Stomach smooth muscle (tissue), 2 donors: ENCODE results near the gene UBE3A.
"Not testable (repeated sequence)": the region's sequence is repeated elsewhere in the genome, so short reads cannot be mapped to it uniquely, and the experiment has no call there.

Experiments
- H3K27ac ChIP-seq: one replicate; pipeline ENCODE4 v1.7.0; 2013; ENCODE audit warnings: mild to moderate bottlenecking, low read length, inconsistent platforms
- H3K27me3 ChIP-seq, 2 donors: one replicate each; pipeline ENCODE4 v1.7.0; 2013; ENCODE audit warnings: low read length in 2 of 2; ENCODE audit not compliant: insufficient read depth in 2 of 2, control insufficient read depth in 1 of 2
- H3K36me3 ChIP-seq, 2 donors: one replicate each; pipeline ENCODE4 v1.7.0; 2013; ENCODE audit warnings: low read length in 2 of 2; ENCODE audit not compliant: control insufficient read depth in 2 of 2, insufficient read depth in 2 of 2
- H3K4me1 ChIP-seq: one replicate; pipeline ENCODE4 v1.7.0; 2013; ENCODE audit warnings: low read length; ENCODE audit not compliant: control insufficient read depth, insufficient read depth
- H3K4me3 ChIP-seq, 2 donors: one replicate each; pipeline ENCODE4 v1.7.0; 2013; ENCODE audit warnings: low read length in 2 of 2
- H3K9ac ChIP-seq, 2 donors: one replicate each; pipeline ENCODE4 v1.7.0; 2013; ENCODE audit warnings: low read length in 2 of 2, mild to moderate bottlenecking in 1 of 2
- H3K9me3 ChIP-seq, 2 donors: one replicate each; pipeline ENCODE4 v1.7.0; 2013; ENCODE audit warnings: low read length in 2 of 2; ENCODE audit not compliant: control insufficient read depth in 2 of 2
- donor health status: healthy.
- donor health status: Pancreatic carcinoma.

UBE3A gene

DNA sequence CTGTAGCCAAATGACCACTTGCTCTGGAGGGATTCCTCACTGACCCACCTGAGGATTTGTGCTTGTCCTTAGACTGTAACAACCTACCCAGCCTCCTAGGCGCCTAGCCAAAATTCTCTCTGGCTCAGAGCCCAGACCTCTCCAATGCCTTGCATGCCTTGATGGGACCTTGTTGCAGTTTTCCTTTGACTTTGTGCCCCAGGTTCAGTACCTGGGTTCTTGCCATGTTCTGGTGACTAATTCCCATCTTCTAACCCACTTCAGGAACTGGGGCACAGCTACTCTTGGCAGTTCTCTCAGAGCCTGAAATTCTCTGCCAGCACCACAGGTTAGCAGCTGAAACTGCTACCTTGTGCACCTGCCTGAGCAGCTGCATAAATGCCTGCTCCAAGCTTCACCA, 27.0 kb upstream of the UBE3A start:
- no peak overlapping the region for H3K9ac ChIP-seq
- H3K36me3 ChIP-seq: no peaks in the 10 kb centered on the region
- H3K27ac ChIP-seq: no peak overlapping the region
- no peak overlapping the region for H3K4me3 ChIP-seq
- H3K9me3 ChIP-seq: no peaks in the 10 kb centered on the region
- H3K4me1 ChIP-seq: no peaks in the 10 kb centered on the region
- H3K27me3 ChIP-seq: no peaks in the 10 kb centered on the region

- Histone ChIP-seq H3K4me3 (no peak overlapping the region), H3K9ac (no peak overlapping the region), H3K4me1 (no peaks in the 10 kb centered on the region), H3K36me3 (no peaks in the 10 kb centered on the region), H3K27me3 (no peaks in the 10 kb centered on the region), H3K27ac (no peak overlapping the region), H3K9me3 (no peaks in the 10 kb centered on the region)
These were observed 26.0 kb upstream of the UBE3A start for GRCh38 chr15:25464784-25465183.

DNA sequence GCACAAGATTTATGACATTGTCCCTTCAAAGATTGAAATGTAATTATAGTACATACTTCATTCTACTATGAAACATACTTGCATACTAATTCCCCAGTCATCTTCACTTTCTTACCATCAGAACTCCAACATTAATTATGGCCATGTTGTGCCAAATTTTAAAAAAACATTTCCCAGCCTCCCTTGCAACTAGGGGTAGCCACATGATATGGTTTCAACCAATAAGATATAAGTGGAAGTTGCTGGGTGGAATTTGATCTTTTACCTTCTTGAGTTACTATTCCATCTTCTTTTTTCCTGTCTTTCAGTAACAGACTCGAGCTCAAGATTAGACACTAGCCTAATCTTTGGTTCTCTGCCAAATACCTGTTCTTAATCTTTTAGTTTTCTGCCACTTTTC, 25.6 kb upstream of the UBE3A start:
- H3K9me3 ChIP-seq: no peaks in the 10 kb centered on the region
- H3K9ac ChIP-seq: no peak overlapping the region
- H3K27ac ChIP-seq: no peak overlapping the region
- no peak overlapping the region for H3K4me3 ChIP-seq
- no peaks in the 10 kb centered on the region for H3K36me3 ChIP-seq
- no peaks in the 10 kb centered on the region for H3K27me3 ChIP-seq
- H3K4me1 ChIP-seq: no peaks in the 10 kb centered on the region

DNA sequence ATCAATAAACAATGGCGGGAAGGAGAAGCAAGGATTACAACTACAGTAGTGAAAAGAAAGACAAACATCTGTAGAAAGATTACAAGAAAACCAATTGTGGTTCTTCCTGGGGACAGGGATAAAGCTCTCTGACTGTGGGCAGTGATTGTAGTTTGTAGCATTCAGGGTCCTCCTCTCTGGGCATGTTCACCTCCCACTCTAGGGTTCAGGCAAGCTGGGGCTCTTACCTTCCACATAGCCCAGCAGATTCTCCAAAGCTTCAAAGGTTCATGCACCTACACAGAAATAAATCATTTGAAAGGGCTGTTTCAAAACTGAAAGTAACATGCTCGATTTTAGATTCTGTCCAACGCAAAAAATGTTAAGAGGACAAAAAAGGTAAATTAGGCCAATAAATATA, 17.4 kb upstream of the UBE3A start:
- no peak overlapping the region for H3K9ac ChIP-seq

DNA sequence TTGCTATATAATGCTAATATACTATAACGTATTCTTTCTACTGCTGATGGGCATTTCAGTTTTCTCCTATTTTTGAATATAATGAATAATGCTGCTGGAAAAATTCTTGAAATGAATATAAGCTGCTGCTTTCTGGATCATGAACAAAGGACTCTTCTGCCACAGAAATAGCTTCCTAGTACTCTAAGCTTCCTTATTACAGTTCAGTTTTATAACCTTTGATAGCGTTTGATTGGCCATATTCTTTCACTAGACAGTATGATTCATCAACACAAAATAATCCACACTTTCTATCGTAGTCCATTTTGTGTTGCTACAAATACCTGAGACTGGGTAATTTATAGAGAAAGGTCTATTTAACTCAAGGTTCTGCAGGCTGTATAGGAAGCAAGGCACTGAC, 16.4 kb upstream of the UBE3A start:
- Histone ChIP-seq H3K27ac (no peak overlapping the region), H3K4me3 (no peak overlapping the region), H3K9me3 (peaks cover 3 to 7% of the 10 kb centered on the region in 2 donors), H3K27me3 (no peaks in the 10 kb centered on the region), H3K4me1 (no peaks in the 10 kb centered on the region), H3K36me3 (no peaks in the 10 kb centered on the region), H3K9ac (no peak overlapping the region)

More for the DNA sequence above, 17.4 kb upstream of the UBE3A start:
- H3K4me3 ChIP-seq: no peak overlapping the region
- no peaks in the 10 kb centered on the region for H3K36me3 ChIP-seq
- H3K9me3 ChIP-seq: peaks cover 3% of the 10 kb centered on the region in 2 donors
- H3K27ac ChIP-seq: no peak overlapping the region
- H3K4me1 ChIP-seq: no peaks in the 10 kb centered on the region
- no peaks in the 10 kb centered on the region for H3K27me3 ChIP-seq

DNA sequence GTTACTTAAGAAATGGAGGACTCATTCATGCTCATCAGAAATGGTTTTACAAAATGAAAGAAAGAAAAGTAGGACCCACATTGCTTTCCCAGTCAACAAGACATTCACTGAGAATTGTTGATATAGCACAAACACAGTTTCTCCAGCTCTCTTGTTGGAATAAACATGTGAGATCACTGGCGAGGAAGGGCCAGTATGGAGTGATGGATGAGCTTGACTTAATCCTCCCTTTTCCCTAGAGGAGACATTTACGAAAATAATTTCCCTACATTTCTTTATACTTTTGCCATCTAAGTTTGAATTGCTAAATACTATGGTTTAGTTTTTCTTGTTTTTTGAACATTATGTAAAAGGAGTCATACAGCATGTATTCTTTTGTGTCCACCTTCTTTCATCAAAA, 15.9 kb upstream of the UBE3A start:
- Histone ChIP-seq H3K27me3 (no peaks in the 10 kb centered on the region), H3K27ac (no peak overlapping the region), H3K36me3 (no peaks in the 10 kb centered on the region), H3K4me1 (no peaks in the 10 kb centered on the region), H3K4me3 (no peak overlapping the region), H3K9me3 (peaks cover 3 to 7% of the 10 kb centered on the region in 2 donors), H3K9ac (no peak overlapping the region)

GRCh38 chr15:25453246-25453645, 14.4 kb upstream of the UBE3A start:
- H3K4me1 ChIP-seq, H3K36me3 ChIP-seq, H3K27ac ChIP-seq, H3K4me3 ChIP-seq, H3K9me3 ChIP-seq, H3K9ac ChIP-seq, H3K27me3 ChIP-seq: not testable (repeated sequence)

- H3K9ac ChIP-seq: no peak overlapping the region
- no peaks in the 10 kb centered on the region for H3K4me1 ChIP-seq
- H3K4me3 ChIP-seq: no peak overlapping the region
- H3K9me3 ChIP-seq: peaks cover 3 to 7% of the 10 kb centered on the region in 2 donors
- H3K27me3 ChIP-seq: no peaks in the 10 kb centered on the region
- no peak overlapping the region for H3K27ac ChIP-seq
- no peaks in the 10 kb centered on the region for H3K36me3 ChIP-seq
These were observed 12.7 kb upstream of the UBE3A start for GRCh38 chr15:25451501-25451900.

GRCh38 chr15:25450163-25450562, 11.3 kb upstream of the UBE3A start:
- Histone ChIP-seq H3K4me3 (no peak overlapping the region), H3K9me3 (peaks cover 3 to 7% of the 10 kb centered on the region in 2 donors), H3K27me3 (no peaks in the 10 kb centered on the region), H3K27ac (no peak overlapping the region), H3K36me3 (no peaks in the 10 kb centered on the region), H3K4me1 (no peaks in the 10 kb centered on the region), H3K9ac (no peak overlapping the region)

GRCh38 chr15:25446076-25446475, 7.3 kb upstream of the UBE3A start:
- Histone ChIP-seq H3K36me3 (no peaks in the 10 kb centered on the region), H3K9me3 (peaks cover 0 to 3% of the 10 kb centered on the region in 2 donors), H3K27me3 (no peaks in the 10 kb centered on the region), H3K4me3 (no peak overlapping the region), H3K4me1 (no peaks in the 10 kb centered on the region), H3K9ac (no peak overlapping the region), H3K27ac (no peak overlapping the region)

DNA sequence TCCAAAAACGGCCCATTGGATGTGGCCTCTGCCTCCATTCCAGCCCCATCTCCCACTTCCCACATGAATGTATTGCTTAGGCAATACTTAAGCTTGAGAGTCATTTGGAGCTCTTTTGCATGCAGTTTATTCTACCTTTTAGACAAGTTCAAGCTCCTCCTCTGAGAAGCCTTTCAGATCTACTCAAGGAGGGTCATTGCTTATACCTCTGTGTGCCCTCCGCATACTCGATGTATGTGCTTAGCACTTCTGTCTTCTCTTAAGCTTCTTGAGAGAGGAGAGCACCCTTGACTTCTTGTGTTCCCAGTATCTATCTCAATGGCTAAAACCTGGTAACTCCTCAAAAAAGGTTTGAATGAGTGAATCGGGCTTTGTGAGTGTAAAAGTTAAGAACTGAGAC, 6.6 kb upstream of the UBE3A start:
- no peak overlapping the region for H3K27ac ChIP-seq
- H3K9ac ChIP-seq: no peak overlapping the region
- H3K27me3 ChIP-seq: no peaks in the 10 kb centered on the region
- no peak overlapping the region for H3K4me3 ChIP-seq
- no peaks in the 10 kb centered on the region for H3K4me1 ChIP-seq
- H3K9me3 ChIP-seq: no peaks in the 10 kb centered on the region
- H3K36me3 ChIP-seq: no peaks in the 10 kb centered on the region

GRCh38 chr15:25441111-25441510, 2.3 kb upstream of the UBE3A start:
- Histone ChIP-seq H3K27me3 (no peaks in the 10 kb centered on the region), H3K4me1 (peaks cover 5% of the 10 kb centered on the region), H3K9me3 (no peaks in the 10 kb centered on the region), H3K27ac (no peak overlapping the region), H3K36me3 (no peaks in the 10 kb centered on the region), H3K9ac (no peak overlapping the region), H3K4me3 (no peak overlapping the region)
